Measurements from ENCODE around the gene NREP.
A peak's percentile ranks its signal among the peaks of the same experiment; 100 is the strongest.

The NREP gene

DNA sequence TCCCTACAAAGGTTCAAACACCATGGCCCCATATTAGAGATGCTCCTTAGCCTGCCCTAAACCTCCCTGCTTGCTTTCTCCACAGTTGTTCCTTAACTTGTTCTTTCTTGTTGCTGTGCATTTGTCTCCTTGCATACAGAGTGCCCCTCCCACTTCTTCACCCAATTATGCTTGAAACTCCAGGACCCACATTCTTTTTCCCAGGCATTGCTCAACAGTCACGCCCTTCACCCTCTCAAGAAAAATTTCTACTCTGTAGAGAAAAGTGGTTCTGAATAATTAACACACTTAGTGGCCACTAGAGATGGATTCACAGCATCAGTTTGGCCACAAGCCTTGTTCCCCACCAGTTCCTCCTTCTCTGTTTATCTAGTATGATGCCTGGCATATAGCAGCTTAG is 57.7 kb downstream of the NREP start:
- DNase-seq (ENCODE audit: insufficient read length, low spot score), result no peak

DNA sequence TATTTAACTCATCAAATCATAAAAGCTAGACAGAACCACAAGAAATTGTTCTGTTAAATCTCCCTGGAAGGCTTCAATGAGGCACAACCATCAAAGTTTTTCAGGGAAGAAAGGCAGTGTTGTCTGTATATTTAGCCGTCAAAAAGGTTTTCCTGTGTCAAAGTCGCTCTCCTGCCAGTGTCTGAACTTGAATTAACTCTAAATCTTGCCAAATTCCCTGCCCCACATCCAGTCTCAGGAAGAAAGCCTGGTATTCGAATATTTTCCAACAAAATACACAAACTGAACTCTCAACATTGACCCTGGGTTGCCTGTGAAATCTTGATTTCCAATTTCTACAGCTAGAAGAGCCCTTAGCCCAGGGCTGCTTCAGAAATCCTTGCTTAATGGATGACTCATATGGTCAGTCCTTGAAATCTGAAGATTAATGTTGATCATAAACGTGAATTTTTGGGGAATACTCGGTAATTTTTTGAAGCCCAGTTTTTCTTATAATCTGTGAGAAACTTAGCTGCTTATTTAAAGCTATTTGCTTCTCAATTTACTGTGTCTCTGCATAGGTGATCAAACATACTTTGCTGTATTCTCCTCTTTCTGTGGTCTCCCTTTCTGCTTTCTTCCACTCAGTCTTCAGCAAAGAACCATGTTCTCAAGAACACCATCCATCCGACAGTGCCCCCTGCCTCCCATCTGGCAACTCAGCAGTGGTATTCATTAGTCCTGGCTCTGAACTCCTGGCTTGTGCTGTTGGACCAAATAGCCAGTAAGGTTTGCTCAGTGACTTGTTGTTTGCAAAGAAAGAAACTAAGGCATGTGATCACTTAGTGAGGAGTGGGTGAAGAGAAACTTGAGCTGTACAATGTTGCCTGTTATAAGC is 58.9 kb downstream of the NREP start:
- DNase-seq (ENCODE audit: insufficient read length, low spot score), result peak; percentile 23
- FAIRE-seq, result no peak

More for the DNA sequence above, 57.7 kb downstream of the NREP start:
- FAIRE-seq, result no peak

DNA sequence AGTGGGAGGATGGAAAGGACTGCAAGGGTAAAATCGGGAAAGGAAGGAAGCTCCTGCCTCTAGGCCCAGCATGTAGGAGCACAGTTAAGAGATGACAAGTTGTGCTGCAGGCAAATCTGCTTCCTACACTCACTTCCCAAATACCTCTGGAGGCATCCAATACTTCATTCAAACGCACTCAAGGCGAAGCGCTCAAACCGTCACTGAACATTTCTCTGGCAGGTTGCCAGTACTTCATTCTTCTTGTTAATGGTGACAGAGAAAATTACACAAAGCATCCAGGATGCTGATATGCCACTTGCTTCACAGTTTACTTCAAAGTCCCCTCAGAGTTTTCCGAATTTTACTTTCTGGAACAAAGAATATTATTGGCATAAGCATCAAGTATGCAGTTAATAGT is 59.8 kb downstream of the NREP start:
- no peak for FAIRE-seq
- DNase-seq (ENCODE audit: insufficient read length, low spot score), result no peak

DNA sequence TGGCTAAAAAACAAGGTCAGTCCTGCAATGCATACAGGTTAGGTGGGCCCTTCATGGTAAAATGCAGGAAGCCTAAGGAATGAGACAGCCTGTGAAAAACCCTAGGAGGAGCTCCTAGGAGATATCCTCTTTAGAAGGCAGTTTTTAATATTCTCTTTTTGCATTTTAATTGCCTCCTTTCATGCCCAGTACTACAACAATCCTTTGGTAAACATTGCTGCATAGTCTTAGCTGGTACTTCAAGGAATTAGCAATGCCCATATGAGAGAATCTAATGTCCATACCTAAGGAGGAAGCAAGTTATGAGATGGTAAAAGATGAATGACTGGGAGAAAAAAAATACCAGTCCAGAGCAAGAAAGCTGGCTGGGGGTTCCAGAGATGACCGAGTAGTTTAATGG is 61.0 kb downstream of the NREP start:
- DNase-seq (ENCODE audit: insufficient read length, low spot score) (no peak), FAIRE-seq (no peak)

DNA sequence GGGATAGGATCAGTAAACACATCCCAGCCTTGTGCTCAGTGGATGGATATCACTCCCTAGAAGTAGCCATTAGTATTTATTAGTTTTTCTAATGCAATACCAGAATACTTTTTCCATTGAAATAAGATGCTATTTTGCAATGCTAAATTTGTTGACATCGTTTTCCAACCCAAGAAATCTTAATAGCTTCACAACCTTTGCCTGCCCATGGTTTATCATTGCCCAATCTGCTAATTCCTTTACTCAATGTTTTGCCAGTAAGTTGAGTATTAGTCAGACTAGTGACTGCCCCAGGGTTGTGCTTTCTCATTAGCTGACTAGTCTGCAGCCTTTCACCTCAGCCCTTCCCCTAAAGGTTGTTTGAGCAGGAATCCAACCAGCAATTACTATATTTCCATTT is 62.9 kb downstream of the NREP start:
- FAIRE-seq (no peak), DNase-seq (ENCODE audit: insufficient read length, low spot score) (peak; percentile 18)

DNA sequence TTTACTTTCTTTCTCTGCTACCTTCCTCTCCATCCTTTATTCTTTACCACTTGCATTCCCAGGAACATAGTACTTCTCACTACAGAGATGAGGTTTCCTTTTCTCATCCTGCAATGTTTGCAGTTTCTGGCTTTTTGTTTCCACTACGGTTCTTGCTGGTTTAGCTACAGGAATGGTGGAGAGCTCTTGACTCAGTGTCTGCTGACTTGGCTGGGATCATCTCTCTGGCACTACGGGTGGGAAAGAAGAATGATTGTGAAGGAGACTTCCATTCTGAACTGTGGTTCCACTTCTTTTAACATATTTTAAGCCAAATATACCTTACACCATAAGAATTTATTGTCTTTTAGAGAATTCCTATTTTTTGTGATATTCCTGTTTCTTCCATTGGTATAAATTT is 65.1 kb downstream of the NREP start:
- DNase-seq (ENCODE audit: insufficient read length, low spot score) (no peak), FAIRE-seq (no peak)

DNA sequence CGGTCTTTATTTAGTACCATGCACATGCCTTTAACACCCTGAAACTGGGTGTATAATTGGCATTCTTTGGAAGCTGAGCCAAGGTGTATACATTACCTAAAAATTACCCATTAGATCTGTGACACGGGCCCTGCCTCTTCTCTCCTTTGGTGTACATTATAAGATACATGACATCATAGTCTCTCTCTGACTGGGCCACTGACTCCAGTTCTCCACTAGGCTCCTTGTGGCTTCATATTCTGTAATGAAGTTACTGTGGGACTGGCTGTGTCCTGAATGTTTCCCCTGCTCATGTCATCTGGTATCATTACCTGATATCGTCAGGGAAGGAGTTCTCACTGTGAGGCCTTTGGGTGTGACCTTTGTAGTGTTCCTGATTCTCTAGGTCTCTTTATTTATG is 65.5 kb downstream of the NREP start:
- no peak for FAIRE-seq
- no peak for DNase-seq (ENCODE audit: insufficient read length, low spot score)

DNA sequence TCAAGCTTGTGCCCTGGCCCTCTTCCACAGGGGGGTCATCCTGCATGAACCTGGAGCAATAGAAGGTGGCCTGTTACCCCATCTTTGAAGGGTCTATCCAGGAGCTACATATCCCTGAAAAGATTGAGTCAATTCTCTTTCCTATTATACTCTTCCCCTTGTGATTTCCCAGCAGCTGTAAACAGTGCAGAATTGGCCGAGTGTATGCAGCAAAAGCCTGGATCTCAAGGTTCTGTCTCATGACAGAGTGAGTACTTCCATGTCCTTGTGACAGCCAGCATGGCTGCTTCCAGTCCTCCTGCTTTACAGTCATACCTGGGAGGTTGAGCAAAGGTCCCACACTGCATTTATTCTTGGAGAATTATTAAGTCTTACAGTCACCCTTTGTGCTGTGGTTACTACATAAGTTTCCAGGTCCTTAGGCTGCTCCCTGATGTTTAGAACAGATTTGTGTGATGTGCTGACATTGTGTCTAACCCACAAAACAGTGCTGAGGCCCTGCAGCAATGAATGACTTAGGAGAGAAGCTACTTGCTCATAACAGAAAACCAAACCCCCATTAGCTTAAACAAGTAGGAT is 67.5 kb downstream of the NREP start:
- FAIRE-seq (no peak), DNase-seq (ENCODE audit: insufficient read length, low spot score) (no peak)

DNA sequence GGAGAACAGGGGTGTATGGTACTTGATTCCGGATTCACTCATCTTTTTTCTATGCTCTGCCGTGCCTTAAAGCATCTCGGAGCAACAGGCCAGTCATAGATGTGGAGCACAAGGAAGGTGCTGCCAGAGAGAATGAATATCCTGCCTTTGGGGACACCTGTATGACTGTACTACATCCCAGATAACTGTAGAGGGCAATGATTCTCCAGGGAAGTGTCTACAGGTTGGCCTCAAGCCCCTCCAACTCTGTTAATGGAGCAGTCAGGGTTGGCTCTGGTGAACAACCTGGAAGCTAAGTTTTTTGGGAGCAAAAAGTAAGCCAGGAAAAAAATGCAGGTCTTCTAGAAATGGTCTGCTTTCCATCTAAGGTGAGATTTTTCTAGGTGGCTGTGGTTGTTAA is 71.0 kb downstream of the NREP start:
- FAIRE-seq, result no peak
- peak; percentile 12 for DNase-seq (ENCODE audit: insufficient read length, low spot score)

DNA sequence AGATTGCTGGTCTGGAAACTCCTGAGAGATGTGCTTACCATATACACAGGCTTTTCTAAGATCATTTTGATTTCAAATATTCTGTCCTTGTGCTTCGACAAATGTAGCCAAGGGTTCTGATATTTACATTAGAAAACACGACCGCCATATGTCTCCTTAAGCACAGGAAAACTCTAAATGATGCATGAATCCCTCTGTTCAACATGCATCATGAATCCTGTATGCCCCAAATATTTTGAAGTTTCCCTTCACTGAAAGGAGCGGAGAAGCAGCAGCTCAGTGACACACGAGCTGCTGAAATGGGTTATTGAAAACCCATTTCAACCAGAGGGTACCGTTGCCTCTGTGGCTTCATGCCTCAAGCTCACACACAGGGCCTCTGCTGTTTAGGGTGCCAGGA is 74.4 kb downstream of the NREP start:
- no peak for DNase-seq (ENCODE audit: insufficient read length, low spot score)
- no peak for FAIRE-seq

DNA sequence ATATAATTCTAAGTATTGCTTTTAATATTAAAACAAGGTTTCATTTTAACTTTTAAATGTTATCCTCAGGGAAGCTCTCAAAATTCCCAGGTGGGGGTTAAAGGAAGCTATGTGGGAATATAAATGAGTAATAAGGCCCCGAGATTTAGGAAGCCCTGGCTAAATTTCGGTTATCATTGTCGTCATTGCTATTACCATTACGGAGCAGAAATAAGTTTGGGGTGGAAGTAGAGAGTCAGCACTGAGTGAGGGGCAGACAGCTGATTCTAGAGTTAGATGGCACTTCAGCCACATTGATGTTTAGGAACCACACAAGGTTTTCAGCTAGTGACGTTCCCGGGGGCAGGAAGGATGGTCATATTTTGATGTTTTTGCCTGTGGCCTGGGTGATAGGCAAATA is 74.9 kb downstream of the NREP start:
- FAIRE-seq, result no peak
- DNase-seq (ENCODE audit: insufficient read length, low spot score), result no peak

DNA sequence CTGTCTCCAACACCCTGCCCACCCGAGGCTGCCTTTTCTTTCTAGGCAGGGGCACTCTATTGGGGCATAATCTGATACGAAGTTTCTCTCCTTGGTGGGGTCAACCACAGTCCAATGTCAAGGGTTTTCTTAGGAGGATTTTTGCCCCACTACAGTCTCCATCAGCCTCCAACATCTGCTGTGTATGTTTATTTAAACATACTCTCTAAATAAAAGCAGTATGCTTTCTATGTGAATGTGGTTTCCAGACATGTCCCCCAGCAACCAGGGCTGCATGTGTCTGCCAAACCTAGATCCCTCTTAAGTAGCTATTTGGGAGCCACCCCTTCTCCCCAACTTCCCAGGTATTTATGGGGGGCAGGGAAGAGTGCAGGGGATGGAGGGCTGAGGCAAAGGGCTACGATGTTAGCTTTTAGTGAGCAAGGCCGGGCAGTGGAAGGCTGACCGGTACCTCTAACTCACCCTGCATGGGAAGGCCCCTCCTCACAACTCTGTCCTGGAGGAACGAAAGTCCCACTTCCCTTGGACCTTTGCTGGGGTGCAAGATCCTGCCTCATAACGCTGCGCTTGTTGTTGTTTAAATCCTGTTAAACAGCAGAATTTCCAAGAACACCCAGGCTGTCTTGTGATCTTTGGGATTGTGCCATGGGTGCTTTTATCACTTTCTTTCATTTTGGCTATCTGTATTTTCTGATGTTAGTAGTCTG is 75.4 kb downstream of the NREP start:
- FAIRE-seq, result no peak
- no peak for DNase-seq (ENCODE audit: insufficient read length, low spot score)

DNA sequence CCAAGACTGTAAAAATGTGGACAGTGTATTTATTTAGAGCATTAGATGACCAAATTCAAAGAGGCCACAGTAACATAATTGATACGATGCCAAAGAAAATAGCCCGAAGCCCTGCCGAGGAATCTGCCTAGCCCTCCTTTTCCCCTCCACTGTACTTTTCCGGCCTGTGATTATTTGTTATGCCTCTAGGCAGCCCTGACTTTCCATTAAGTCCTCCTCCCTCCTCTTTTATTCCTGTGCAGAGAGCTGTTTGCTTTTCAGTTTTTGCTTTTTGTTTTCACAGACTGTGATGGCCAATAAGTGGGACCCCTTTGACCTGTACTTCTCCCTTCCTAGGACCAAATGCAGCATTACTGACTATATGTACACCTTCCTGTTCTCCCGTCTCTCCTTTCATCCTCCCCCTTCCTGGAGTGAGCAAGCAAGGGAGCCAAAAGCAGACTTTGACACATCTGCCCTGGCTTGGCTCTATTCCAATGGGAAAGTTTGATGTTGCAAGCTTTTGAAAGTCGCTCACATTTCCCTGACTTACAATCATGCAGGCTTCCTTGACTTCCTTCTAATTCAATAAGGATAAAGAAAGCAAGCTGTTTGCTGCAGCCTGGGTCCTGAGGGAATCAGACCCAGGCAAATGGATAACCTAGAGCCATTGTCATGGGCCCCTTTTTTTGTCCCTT is 76.1 kb downstream of the NREP start:
- DNase-seq (ENCODE audit: insufficient read length, low spot score) (peak; percentile 73), FAIRE-seq (peak; percentile 65)

DNA sequence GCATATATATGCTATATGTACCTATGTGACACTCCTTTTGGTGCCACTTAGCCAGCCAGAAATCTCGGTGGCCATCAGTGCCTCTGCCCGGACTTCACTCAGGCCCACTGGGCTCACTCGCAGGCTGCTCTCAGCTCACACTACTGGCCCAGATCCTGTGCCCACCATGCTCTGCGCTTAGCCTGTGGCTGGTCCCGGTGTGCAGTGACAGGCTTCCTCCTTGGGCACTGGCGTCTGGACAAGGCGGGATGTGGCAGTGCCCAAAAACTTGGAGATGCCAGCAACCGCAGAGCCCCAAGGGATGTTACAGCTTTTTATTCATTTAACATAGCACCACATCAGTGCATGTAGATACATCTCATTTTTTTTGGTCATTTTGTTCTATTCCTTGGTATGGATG is 77.4 kb downstream of the NREP start:
- DNase-seq (ENCODE audit: insufficient read length, low spot score), result no peak
- no peak for FAIRE-seq

Data from HTR-8/SVneo (cell line).